NB4 (cell line): ENCODE results near the gene NGFR.

ENCODE experiments used
- POLR2A ChIP-seq: IDR thresholded peaks from 2 replicates; pipeline ENCODE4 v1.6.1; 2011; ENCODE audit warnings: mild to moderate bottlenecking; ENCODE audit not compliant: insufficient read length; ENCODE audit errors: extremely low read depth
- TF ChIP-seq, protein P1 (sequence below): IDR thresholded peaks from one replicate; pipeline ENCODE4 v1.5.1; 2012; ENCODE audit warnings: low read depth, low read length

DNA sequence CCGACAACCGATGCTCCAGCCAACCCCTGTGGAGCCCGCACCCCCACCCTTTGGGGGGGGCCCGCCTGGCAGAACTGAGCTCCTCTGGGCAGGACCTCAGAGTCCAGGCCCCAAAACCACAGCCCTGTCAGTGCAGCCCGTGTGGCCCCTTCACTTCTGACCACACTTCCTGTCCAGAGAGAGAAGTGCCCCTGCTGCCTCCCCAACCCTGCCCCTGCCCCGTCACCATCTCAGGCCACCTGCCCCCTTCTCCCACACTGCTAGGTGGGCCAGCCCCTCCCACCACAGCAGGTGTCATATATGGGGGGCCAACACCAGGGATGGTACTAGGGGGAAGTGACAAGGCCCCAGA, 17.9 kb downstream of the NGFR start:
- TF ChIP-seq, protein P1, sequence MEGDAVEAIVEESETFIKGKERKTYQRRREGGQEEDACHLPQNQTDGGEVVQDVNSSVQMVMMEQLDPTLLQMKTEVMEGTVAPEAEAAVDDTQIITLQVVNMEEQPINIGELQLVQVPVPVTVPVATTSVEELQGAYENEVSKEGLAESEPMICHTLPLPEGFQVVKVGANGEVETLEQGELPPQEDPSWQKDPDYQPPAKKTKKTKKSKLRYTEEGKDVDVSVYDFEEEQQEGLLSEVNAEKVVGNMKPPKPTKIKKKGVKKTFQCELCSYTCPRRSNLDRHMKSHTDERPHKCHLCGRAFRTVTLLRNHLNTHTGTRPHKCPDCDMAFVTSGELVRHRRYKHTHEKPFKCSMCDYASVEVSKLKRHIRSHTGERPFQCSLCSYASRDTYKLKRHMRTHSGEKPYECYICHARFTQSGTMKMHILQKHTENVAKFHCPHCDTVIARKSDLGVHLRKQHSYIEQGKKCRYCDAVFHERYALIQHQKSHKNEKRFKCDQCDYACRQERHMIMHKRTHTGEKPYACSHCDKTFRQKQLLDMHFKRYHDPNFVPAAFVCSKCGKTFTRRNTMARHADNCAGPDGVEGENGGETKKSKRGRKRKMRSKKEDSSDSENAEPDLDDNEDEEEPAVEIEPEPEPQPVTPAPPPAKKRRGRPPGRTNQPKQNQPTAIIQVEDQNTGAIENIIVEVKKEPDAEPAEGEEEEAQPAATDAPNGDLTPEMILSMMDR: no peak
- TF ChIP-seq POLR2A: no peak
